SH-SY5Y (cell line): ENCODE measurements around the gene LGALS3BP.

Experiments used
- GATA2 ChIP-seq: IDR thresholded peaks from 2 replicates; pipeline ENCODE4 v1.6.1; 2011; ENCODE audit warnings: mild to moderate bottlenecking, low read depth, low read length
- GATA3 ChIP-seq: IDR thresholded peaks from 2 replicates; pipeline ENCODE4 v1.6.1; 2011; ENCODE audit warnings: low read depth, mild to moderate bottlenecking, low read length, moderate library complexity

- no peak for TF ChIP-seq GATA3
- TF ChIP-seq GATA2 = no peak
Observed at GRCh38 chr17:79006046-79006445, 26.3 kb upstream of the LGALS3BP start.
